GM08714 (cell line): ENCODE measurements around the gene ZRANB2.
A peak's percentile ranks its signal among the peaks of the same experiment; 100 is the strongest.

Experiments used
- H3K4me3 ChIP-seq: fragments of 200-500 bp; sonication (Bioruptor generic); 2 replicates; pipeline ENCODE4 v1.5.1; 2014; ENCODE audit warnings: mild to moderate bottlenecking, low read length, inconsistent platforms
- ZNF274 ChIP-seq: IDR thresholded peaks from 2 replicates; pipeline ENCODE4 v1.6.1; 2012; ENCODE audit warnings: mild to moderate bottlenecking, low read depth, low read length

The ZRANB2 gene

GRCh38 chr1:71046891-71047634 is 33.8 kb downstream of the ZRANB2 start:
- H3K4me3 ChIP-seq: peak overlapping the region; percentile 11; the same call in 1 of the 2 replicates
- no peak for TF ChIP-seq ZNF274

- H3K4me3 ChIP-seq: no peak overlapping the region
- no peak for TF ChIP-seq ZNF274
Observed at GRCh38 chr1:71045463-71046028, 35.3 kb downstream of the ZRANB2 start.

- no peak overlapping the region for H3K4me3 ChIP-seq
- TF ChIP-seq ZNF274: no peak
Observed at GRCh38 chr1:71044833-71045232, 36.0 kb downstream of the ZRANB2 start.

- H3K4me3 ChIP-seq: no peak overlapping the region
Observed at GRCh38 chr1:71043065-71043464, 37.8 kb downstream of the ZRANB2 start.

GRCh38 chr1:71041806-71042205 is 39.0 kb downstream of the ZRANB2 start:
- TF ChIP-seq ZNF274: no peak
- H3K4me3 ChIP-seq: no peak overlapping the region

More at GRCh38 chr1:71043065-71043464, 37.8 kb downstream of the ZRANB2 start:
- no peak for TF ChIP-seq ZNF274

- TF ChIP-seq ZNF274: no peak
- H3K4me3 ChIP-seq: no peak overlapping the region
Observed at GRCh38 chr1:71039661-71040262, 41.1 kb downstream of the ZRANB2 start.

- no peak overlapping the region for H3K4me3 ChIP-seq
- TF ChIP-seq ZNF274: no peak
Observed at GRCh38 chr1:71038942-71039341, 41.9 kb downstream of the ZRANB2 start.

GRCh38 chr1:71037829-71038620 is 42.8 kb downstream of the ZRANB2 start:
- no peak overlapping the region for H3K4me3 ChIP-seq
- no peak for TF ChIP-seq ZNF274

GRCh38 chr1:71037066-71037465 is 43.8 kb downstream of the ZRANB2 start:
- TF ChIP-seq ZNF274: no peak
- H3K4me3 ChIP-seq: no peak overlapping the region

- H3K4me3 ChIP-seq: no peak overlapping the region
- TF ChIP-seq ZNF274: no peak
Observed at GRCh38 chr1:71033136-71033535, 47.7 kb downstream of the ZRANB2 start.

- H3K4me3 ChIP-seq: no peak overlapping the region
- TF ChIP-seq ZNF274: no peak
Observed at GRCh38 chr1:71031426-71031825, 49.4 kb downstream of the ZRANB2 start.

- H3K4me3 ChIP-seq: no peak overlapping the region
- TF ChIP-seq ZNF274: no peak
Observed at GRCh38 chr1:71030026-71030425, 50.8 kb downstream of the ZRANB2 start.

- TF ChIP-seq ZNF274: no peak
- H3K4me3 ChIP-seq: no peak overlapping the region
Observed at GRCh38 chr1:71028981-71029380, 51.9 kb downstream of the ZRANB2 start.

GRCh38 chr1:71027991-71028390 is 52.8 kb downstream of the ZRANB2 start:
- TF ChIP-seq ZNF274: no peak
- no peak overlapping the region for H3K4me3 ChIP-seq
